AG10803 (cell line): ENCODE results near the gene ARID1B.

Source experiments
- DNase-seq: peaks from one replicate; pipeline ENCODE4 v3.0.0; 2010; ENCODE audit warnings: low read depth
- H3K4me3 ChIP-seq: 2 replicates; pipeline ENCODE4 v1.5.1; 2011; ENCODE audit warnings: mild to moderate bottlenecking, low read length, control low read depth
- CTCF ChIP-seq: conservative IDR thresholded peaks from 2 replicates; pipeline ENCODE4 v1.5.1; 2011; ENCODE audit warnings: mild to moderate bottlenecking, low read length, control low read depth, inconsistent platforms

Gene ARID1B

GRCh38 chr6:157226026-157226625, 448.9 kb downstream of the ARID1B start:
- peak; percentile 88 for DNase-seq
- no peak overlapping the region for H3K4me3 ChIP-seq
- no peak for TF ChIP-seq CTCF

- no peak overlapping the region for H3K4me3 ChIP-seq
- no peak for DNase-seq
- no peak for TF ChIP-seq CTCF
Observed at GRCh38 chr6:157226761-157227160, 449.6 kb downstream of the ARID1B start.

- no peak for DNase-seq
- no peak overlapping the region for H3K4me3 ChIP-seq
- peak; percentile 46; the same call in 1 of the 2 replicates for TF ChIP-seq CTCF
Observed at GRCh38 chr6:157227202-157228166, 450.3 kb downstream of the ARID1B start.

GRCh38 chr6:157228426-157229131, 451.4 kb downstream of the ARID1B start:
- TF ChIP-seq CTCF, result no peak
- H3K4me3 ChIP-seq, result no peak overlapping the region
- DNase-seq, result no peak

- TF ChIP-seq CTCF, result no peak
- no peak overlapping the region for H3K4me3 ChIP-seq
- no peak for DNase-seq
Observed at GRCh38 chr6:157229132-157229618, 452.0 kb downstream of the ARID1B start.

GRCh38 chr6:157229713-157230112, 452.5 kb downstream of the ARID1B start:
- TF ChIP-seq CTCF, result no peak
- no peak overlapping the region for H3K4me3 ChIP-seq
- DNase-seq, result no peak
